Measurements from ENCODE around the gene CLASRP. TPM values are rescaled to one million over a fixed set of nuclear protein-coding genes. Genes with fewer than 3 reads are reported as not detected.

The CLASRP gene
- polyA plus RNA-seq, 3 donors, result 2.2 to 152 (median 4.1) TPM

DNA sequence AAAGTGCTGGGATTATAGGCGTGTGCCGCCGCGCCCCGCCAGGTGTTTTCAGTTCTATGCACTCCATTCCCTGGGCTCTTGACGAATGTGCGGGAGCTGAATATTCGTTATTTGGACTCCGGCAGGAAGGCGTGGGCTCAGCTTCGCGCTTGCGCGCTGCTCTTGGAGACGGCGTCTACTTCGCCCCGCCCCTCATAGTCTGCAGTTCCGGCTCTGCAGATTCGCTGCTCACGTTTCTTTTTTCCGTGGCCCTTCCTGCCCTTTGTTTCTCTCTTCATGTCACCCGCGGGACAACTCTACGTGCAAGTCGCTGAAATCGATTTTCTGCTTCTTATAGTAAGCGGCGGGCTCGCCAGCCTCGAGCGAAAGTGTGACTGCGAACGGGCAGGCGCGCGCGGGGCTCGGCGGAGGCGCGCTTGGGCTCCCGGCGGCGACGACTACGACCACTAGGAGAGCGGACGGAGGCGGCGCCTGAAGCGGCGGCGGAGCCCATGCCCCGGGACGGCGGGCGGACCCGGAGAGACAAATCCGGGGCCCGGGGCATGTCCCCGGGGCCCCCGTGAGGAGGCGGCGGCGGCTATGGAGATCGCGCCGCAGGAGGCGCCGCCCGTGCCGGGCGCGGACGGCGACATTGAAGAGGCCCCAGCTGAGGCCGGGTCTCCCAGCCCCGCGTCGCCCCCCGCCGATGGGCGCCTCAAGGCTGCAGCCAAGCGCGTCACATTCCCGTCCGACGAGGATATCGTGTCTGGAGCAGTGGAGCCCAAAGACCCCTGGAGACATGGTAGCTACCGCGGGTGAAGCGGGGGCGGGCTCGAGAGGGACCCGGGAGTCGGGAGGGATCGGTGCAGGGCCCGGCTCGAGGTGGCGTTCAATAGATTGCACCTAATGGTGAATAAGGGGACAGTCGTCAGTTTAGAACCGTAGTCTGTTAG is 54.2 kb downstream of the CLASRP start, which contains the start of gene PPP1R37:
Gene PPP1R37 (plus strand): TSS at position 433 of the 932 bp plus-strand sequence. CDS start 147 bp downstream, at position 580.
- H3K4me3 Mint-ChIP-seq, result peak within 1 kb of the TSS; percentile 87 to 99
- H3K4me2 ChIP-seq (replicated peaks; ENCODE audit: extremely low read depth, low read length, poor library complexity, severe bottlenecking), result peak within 1 kb of the TSS; percentile 100
- H4K20me1 ChIP-seq (ENCODE audit: insufficient read depth, low read length), result peaks cover 54% of the 10 kb centered on the region
- peaks cover 22 to 36% of the 10 kb centered on the region in 2 donors for H3K4me1 ChIP-seq (ENCODE audit: control insufficient read depth in 1 of 2, insufficient read depth in 2 of 2, low read length in 2 of 2)
- H2AFZ ChIP-seq (ENCODE audit: insufficient read depth, low read depth, low read length, poor library complexity, severe bottlenecking), result peak within 1 kb of the TSS; percentile 93
- H3K27ac ChIP-seq (ENCODE audit: low read depth in 1 of 2, low read length in 2 of 2), result peak within 1 kb of the TSS; percentile 72 to 96
- peaks cover 55% of the 10 kb centered on the region for H3K79me2 ChIP-seq (ENCODE audit: insufficient read depth, low read length)
- H3K27me3 Mint-ChIP-seq (ENCODE audit: low read depth in 3 of 3), result peaks cover 0 to 4% (median 0%) of the 10 kb centered on the region in 3 donors
- DNase-seq, result peak; percentile 93 to 96 (median 95)
- under 1% methylated on average over 103 of the region's 103 CpGs for WGBS (ENCODE audit: insufficient coverage)
- no peaks in the 10 kb centered on the region for H3K9me3 ChIP-seq (replicated peaks in 1 of 2; ENCODE audit: control insufficient read depth in 1 of 2, insufficient read depth in 1 of 2, low read length in 2 of 2)
- peak within 1 kb of the TSS; percentile 87 for H3K9ac ChIP-seq (ENCODE audit: insufficient read depth, low read length, poor library complexity, severe bottlenecking)
- H3K27ac Mint-ChIP-seq, result peak within 1 kb of the TSS; percentile 97 to 100 (median 100)
- H3K27me3 ChIP-seq (ENCODE audit: control insufficient read depth in 2 of 2, insufficient read depth in 2 of 2, low read length in 2 of 2), result no peaks in the 10 kb centered on the region
- no peaks in the 10 kb centered on the region for H3K9me3 Mint-ChIP-seq
- peaks cover 6 to 11% of the 10 kb centered on the region in 2 donors for H3K36me3 ChIP-seq (replicated peaks in 1 of 2; ENCODE audit: control insufficient read depth in 1 of 2, insufficient read depth in 2 of 2, low read length in 2 of 2)
- intact Hi-C loops (cut with micrococcal nuclease), result loop anchor here in 1 of 2 donors (5.0 kb wide), 2 partner anchors 46 to 84 kb away; partner anchors contain the start of genes BLOC1S3 and TRAPPC6A
- peak within 1 kb of the TSS; percentile 66 to 96 (median 80) for H3K4me3 ChIP-seq (replicated peaks in 1 of 3; ENCODE audit: low read depth in 2 of 3, low read length in 3 of 3)
- TF ChIP-seq, protein P1, sequence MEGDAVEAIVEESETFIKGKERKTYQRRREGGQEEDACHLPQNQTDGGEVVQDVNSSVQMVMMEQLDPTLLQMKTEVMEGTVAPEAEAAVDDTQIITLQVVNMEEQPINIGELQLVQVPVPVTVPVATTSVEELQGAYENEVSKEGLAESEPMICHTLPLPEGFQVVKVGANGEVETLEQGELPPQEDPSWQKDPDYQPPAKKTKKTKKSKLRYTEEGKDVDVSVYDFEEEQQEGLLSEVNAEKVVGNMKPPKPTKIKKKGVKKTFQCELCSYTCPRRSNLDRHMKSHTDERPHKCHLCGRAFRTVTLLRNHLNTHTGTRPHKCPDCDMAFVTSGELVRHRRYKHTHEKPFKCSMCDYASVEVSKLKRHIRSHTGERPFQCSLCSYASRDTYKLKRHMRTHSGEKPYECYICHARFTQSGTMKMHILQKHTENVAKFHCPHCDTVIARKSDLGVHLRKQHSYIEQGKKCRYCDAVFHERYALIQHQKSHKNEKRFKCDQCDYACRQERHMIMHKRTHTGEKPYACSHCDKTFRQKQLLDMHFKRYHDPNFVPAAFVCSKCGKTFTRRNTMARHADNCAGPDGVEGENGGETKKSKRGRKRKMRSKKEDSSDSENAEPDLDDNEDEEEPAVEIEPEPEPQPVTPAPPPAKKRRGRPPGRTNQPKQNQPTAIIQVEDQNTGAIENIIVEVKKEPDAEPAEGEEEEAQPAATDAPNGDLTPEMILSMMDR (IDR thresholded peaks at IDR 0.05), result peak; percentile 48
- H3K4me1 Mint-ChIP-seq, result peaks cover 54% of the 10 kb centered on the region
- H3K36me3 Mint-ChIP-seq, result peaks cover 5 to 21% of the 10 kb centered on the region in 2 donors

DNA sequence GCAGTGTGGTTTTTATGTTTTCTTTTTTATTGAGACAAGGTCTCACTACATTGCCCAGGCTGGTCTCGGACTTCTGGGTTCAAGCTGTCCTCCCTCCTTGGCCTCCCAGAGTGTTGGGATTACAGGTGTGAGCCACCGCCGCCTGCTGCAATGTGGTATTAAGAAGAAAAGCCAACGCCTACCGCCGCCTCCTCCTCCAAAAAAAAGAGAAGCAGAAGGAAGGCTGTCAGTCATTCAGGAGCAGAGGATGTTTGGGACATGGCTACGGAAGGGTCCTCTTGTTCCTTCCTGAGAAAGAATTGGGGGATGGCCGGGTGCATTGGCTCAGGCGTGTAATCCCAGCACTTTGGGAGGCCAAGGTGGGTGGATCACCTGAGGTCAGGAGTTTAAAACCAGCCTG is 55.3 kb downstream of the CLASRP start:
- peaks cover 56% of the 10 kb centered on the region for H3K4me1 Mint-ChIP-seq
- Histone ChIP-seq H3K36me3 (replicated peaks in 1 of 2; ENCODE audit: control insufficient read depth in 1 of 2, insufficient read depth in 2 of 2, low read length in 2 of 2) (peaks cover 6 to 13% of the 10 kb centered on the region in 2 donors), H3K79me2 (ENCODE audit: insufficient read depth, low read length) (peaks cover 66% of the 10 kb centered on the region), H3K4me1 (ENCODE audit: control insufficient read depth in 1 of 2, insufficient read depth in 2 of 2, low read length in 2 of 2) (peaks cover 22 to 34% of the 10 kb centered on the region in 2 donors), H3K9ac (ENCODE audit: insufficient read depth, low read length, poor library complexity, severe bottlenecking) (peak overlapping the region; percentile 87), H2AFZ (ENCODE audit: insufficient read depth, low read depth, low read length, poor library complexity, severe bottlenecking) (no peak overlapping the region), H4K20me1 (ENCODE audit: insufficient read depth, low read length) (peaks cover 65% of the 10 kb centered on the region), H3K9me3 (replicated peaks in 1 of 2; ENCODE audit: control insufficient read depth in 1 of 2, insufficient read depth in 1 of 2, low read length in 2 of 2) (no peaks in the 10 kb centered on the region), H3K27me3 (ENCODE audit: control insufficient read depth in 2 of 2, insufficient read depth in 2 of 2, low read length in 2 of 2) (no peaks in the 10 kb centered on the region), H3K4me2 (replicated peaks; ENCODE audit: extremely low read depth, low read length, poor library complexity, severe bottlenecking) (peak overlapping the region; percentile 100), H3K27ac (ENCODE audit: low read depth in 1 of 2, low read length in 2 of 2) (peak overlapping the region in 1 of 2 donors; percentile 96), H3K4me3 (replicated peaks in 1 of 3; ENCODE audit: low read depth in 2 of 3, low read length in 3 of 3) (peak overlapping the region in 2 of 3 experiments; percentile 66 to 96)
- H3K27me3 Mint-ChIP-seq (ENCODE audit: low read depth in 3 of 3), result peaks cover 0 to 9% (median 0%) of the 10 kb centered on the region in 3 donors
- TF ChIP-seq, protein P1 (IDR thresholded peaks at IDR 0.05), result no peak
- no peaks in the 10 kb centered on the region for H3K9me3 Mint-ChIP-seq
- H3K36me3 Mint-ChIP-seq, result peaks cover 6 to 12% of the 10 kb centered on the region in 2 donors
- WGBS (ENCODE audit: insufficient coverage), result 78% methylated on average over 3 of the region's 9 CpGs
- peak overlapping the region in 3 of 7 donors; percentile 29 to 99 (median 84) for H3K27ac Mint-ChIP-seq
- intact Hi-C loops (cut with micrococcal nuclease), result loop anchor here in 1 of 2 donors (5.0 kb wide), 2 partner anchors 47 to 83 kb away; partner anchors contain the start of genes BLOC1S3 and TRAPPC6A
- DNase-seq, result no peak
- H3K4me3 Mint-ChIP-seq, result peak overlapping the region; percentile 87 to 99

Data from CD14-positive monocyte (primary cell).